ENCODE results near the gene KMT5C.

DNA sequence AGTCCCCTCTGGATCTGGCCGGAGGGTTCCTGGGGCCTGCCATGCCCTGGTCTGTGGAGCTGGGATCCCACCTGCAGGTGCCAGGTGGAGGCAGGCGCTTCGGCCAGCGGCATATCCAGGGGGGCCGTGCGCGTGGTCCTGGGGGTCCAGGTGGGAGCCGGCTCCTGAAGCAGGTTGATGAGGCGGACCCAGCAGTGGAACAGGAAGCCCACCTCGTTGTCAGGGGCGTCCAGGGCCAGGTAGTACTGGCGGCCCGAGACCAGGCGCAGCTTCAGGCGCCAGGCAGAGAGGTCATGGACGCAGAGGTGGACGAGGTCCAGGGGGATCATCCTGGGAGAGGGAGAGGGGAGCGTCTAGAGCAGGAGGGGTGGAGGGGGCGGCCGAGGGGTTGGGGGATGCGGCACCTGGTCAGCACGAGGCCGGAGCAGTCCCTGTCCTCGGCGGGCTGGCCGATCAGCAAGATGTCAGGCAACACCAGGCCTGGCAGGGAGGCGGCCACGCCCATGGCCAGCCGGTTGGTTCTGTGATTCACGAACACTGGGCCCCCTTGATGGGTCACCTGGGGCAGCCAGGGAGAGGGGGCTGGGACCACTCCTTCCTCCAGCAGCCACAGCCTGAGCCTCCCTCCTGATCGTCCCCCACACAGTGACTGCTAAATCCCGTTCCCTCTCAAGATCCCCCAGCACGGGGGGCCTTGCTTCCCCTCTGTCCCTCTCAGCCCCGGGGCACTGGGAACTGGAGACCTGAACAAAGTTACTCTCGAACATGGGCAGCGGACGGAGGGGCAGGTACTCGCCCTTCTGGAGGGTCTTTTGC, 22.7 kb downstream of the KMT5C start:
- TF ChIP-seq HCFC1 (IDR thresholded peaks at IDR 0.05; ENCODE audit: low read length) (no peak), SREBF2 (IDR thresholded peaks at IDR 0.05; ENCODE audit: low read length) (no peak), TCF12 (IDR thresholded peaks at IDR 0.05; ENCODE audit: low read depth, low read length) (no peak), SP1 (IDR thresholded peaks at IDR 0.05; ENCODE audit: low read depth, low read length) (no peak), SUZ12 (IDR thresholded peaks at IDR 0.05; ENCODE audit: unreplicated experiment) (no peak), CEBPB (IDR thresholded peaks at IDR 0.05; ENCODE audit: borderline replicate concordance in 1 of 2, low read depth in 2 of 2, low read length in 2 of 2) (no peak), JUNB (IDR thresholded peaks at IDR 0.05) (no peak), RB1 (IDR thresholded peaks at IDR 0.05; ENCODE audit: borderline replicate concordance) (no peak), JUND (IDR thresholded peaks at IDR 0.05; ENCODE audit: low read depth, low read length) (no peak), NBN (IDR thresholded peaks at IDR 0.05) (no peak), SIX5 (IDR thresholded peaks at IDR 0.05; ENCODE audit: low read depth, low read length, severe bottlenecking) (no peak)
- TF ChIP-seq, protein P1, sequence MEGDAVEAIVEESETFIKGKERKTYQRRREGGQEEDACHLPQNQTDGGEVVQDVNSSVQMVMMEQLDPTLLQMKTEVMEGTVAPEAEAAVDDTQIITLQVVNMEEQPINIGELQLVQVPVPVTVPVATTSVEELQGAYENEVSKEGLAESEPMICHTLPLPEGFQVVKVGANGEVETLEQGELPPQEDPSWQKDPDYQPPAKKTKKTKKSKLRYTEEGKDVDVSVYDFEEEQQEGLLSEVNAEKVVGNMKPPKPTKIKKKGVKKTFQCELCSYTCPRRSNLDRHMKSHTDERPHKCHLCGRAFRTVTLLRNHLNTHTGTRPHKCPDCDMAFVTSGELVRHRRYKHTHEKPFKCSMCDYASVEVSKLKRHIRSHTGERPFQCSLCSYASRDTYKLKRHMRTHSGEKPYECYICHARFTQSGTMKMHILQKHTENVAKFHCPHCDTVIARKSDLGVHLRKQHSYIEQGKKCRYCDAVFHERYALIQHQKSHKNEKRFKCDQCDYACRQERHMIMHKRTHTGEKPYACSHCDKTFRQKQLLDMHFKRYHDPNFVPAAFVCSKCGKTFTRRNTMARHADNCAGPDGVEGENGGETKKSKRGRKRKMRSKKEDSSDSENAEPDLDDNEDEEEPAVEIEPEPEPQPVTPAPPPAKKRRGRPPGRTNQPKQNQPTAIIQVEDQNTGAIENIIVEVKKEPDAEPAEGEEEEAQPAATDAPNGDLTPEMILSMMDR (IDR thresholded peaks at IDR 0.05 in 2 of 3, conservative IDR thresholded peaks at IDR 0.05 in 1 of 3; ENCODE audit: control insufficient read depth in 2 of 3, extremely low read depth in 1 of 3, insufficient read depth in 1 of 3, low read depth in 3 of 3, low read length in 3 of 3) = no peak
- TF ChIP-seq, protein P2, sequence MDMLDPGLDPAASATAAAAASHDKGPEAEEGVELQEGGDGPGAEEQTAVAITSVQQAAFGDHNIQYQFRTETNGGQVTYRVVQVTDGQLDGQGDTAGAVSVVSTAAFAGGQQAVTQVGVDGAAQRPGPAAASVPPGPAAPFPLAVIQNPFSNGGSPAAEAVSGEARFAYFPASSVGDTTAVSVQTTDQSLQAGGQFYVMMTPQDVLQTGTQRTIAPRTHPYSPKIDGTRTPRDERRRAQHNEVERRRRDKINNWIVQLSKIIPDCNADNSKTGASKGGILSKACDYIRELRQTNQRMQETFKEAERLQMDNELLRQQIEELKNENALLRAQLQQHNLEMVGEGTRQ (IDR thresholded peaks at IDR 0.05; ENCODE audit: borderline replicate concordance, low read depth, low read length) = no peak
- TF ChIP-seq, protein P3, sequence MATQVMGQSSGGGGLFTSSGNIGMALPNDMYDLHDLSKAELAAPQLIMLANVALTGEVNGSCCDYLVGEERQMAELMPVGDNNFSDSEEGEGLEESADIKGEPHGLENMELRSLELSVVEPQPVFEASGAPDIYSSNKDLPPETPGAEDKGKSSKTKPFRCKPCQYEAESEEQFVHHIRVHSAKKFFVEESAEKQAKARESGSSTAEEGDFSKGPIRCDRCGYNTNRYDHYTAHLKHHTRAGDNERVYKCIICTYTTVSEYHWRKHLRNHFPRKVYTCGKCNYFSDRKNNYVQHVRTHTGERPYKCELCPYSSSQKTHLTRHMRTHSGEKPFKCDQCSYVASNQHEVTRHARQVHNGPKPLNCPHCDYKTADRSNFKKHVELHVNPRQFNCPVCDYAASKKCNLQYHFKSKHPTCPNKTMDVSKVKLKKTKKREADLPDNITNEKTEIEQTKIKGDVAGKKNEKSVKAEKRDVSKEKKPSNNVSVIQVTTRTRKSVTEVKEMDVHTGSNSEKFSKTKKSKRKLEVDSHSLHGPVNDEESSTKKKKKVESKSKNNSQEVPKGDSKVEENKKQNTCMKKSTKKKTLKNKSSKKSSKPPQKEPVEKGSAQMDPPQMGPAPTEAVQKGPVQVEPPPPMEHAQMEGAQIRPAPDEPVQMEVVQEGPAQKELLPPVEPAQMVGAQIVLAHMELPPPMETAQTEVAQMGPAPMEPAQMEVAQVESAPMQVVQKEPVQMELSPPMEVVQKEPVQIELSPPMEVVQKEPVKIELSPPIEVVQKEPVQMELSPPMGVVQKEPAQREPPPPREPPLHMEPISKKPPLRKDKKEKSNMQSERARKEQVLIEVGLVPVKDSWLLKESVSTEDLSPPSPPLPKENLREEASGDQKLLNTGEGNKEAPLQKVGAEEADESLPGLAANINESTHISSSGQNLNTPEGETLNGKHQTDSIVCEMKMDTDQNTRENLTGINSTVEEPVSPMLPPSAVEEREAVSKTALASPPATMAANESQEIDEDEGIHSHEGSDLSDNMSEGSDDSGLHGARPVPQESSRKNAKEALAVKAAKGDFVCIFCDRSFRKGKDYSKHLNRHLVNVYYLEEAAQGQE (IDR thresholded peaks at IDR 0.05; ENCODE audit: low read depth, low read length) = no peak
